22Rv1 (cell line): ENCODE measurements around the gene BNIP2.

Experiments
- ZFX ChIP-seq: fragments of 450-650 bp; IDR thresholded peaks from 2 replicates; pipeline ENCODE4 v1.6.1; 2017; ENCODE audit warnings: antibody characterized with exemption, borderline replicate concordance
- TF ChIP-seq, protein P1 (sequence below): fragments of 450-650 bp; IDR thresholded peaks from 2 replicates; pipeline ENCODE4 v1.5.1; 2017; ENCODE audit warnings: mild to moderate bottlenecking

DNA sequence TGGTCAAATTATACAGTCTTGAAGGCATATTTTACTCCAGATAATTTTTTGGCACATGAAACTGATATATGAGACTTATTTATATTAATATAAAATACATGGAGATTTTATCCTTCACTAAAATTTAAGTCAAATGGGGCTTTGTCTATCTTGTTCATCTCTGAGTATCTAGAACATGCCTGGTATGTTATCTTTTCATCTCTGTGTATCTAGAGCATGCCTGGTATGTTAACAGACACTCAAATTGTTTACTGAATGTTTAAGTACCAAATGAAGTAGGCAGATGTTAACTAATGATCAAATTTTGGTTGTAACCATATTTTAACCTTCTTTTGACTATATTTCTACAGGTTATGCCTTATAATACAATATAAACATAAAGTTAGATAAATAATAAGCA is 39.5 kb downstream of the BNIP2 start:
- no peak for TF ChIP-seq ZFX
- TF ChIP-seq, protein P1, sequence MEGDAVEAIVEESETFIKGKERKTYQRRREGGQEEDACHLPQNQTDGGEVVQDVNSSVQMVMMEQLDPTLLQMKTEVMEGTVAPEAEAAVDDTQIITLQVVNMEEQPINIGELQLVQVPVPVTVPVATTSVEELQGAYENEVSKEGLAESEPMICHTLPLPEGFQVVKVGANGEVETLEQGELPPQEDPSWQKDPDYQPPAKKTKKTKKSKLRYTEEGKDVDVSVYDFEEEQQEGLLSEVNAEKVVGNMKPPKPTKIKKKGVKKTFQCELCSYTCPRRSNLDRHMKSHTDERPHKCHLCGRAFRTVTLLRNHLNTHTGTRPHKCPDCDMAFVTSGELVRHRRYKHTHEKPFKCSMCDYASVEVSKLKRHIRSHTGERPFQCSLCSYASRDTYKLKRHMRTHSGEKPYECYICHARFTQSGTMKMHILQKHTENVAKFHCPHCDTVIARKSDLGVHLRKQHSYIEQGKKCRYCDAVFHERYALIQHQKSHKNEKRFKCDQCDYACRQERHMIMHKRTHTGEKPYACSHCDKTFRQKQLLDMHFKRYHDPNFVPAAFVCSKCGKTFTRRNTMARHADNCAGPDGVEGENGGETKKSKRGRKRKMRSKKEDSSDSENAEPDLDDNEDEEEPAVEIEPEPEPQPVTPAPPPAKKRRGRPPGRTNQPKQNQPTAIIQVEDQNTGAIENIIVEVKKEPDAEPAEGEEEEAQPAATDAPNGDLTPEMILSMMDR: no peak
